ENCODE measurements around the gene MYL1.

MYL1 gene

DNA sequence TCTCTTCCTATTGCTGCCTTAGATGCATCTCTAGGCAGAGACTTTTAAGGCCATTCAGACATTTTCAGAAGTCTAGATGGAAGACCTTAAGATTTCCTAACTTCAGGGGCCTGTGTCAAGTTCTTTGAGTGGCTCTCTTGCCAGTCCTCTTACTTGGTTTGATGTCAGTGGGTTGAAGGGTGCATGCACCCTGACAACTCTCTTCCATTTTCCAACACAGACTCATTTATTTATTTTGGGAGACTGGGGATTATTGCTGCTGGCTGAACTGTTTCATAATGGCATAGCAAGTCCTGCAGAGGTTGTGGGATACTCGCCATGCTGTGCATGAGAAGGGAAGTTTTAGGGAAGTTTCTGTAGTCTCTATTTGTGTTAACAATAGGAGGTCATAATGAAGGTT lies 50.7 kb downstream of the MYL1 start:
- DNase-seq (ENCODE audit: low spot score), result no peak

DNA sequence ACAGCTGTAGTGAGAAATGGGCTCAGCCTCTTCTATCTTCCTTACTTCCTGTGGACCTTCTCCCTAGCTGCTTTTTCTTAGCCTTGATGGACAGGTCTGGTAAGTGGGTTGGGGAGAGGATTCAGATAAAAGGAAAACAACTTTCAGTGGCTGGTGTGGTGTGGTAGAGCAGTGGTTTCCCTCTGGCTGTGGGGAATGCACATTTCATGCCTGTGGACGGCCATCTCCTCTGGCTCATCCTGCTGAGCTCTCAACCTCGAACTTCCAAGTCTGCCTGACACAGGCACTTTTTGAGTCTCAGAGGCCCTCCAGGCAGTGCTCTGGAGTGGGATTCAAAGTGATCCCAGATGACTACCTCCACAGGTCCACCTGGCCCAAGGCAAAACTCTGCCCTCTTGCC lies 51.1 kb downstream of the MYL1 start:
- no peak for DNase-seq (ENCODE audit: low spot score)

DNA sequence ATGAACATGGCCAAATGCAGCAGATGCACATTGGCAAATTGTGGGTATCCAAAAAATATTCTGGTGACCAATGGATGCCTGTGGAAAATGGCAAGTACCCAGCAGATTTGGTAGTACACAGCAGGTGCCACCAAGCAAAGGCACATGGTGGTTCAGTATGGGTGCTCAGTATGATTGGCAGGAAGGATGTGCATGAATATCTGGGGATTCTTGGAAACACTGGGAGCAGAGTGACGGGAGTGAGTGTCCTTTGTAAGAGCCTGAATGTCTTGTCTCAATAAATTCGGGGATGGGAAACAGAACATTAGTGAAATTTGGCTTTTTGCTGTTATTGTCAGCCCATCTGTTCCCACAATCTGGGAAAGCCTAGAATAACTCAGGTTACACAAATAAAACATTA lies 52.9 kb downstream of the MYL1 start:
- no peak for DNase-seq (ENCODE audit: low spot score)

DNA sequence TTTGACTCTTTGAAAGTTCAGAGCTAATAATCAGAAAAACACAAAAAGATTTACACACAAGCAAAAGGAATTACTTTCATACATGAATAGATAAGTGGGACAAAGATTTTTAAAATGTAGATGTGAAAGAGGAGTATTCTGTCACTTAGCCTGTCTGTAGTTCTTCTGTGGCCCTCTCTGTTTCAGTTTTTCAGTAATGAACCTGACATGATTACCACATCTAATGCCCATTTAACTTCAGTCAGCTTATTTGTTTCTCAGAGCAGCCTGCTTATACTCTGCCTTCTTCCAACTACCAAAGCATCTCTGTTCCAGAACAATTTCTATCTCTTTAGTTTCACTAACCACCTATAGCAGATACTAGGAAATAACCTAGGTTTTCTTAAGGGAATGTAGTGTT lies 55.3 kb downstream of the MYL1 start:
- DNase-seq (ENCODE audit: low spot score), result no peak

DNA sequence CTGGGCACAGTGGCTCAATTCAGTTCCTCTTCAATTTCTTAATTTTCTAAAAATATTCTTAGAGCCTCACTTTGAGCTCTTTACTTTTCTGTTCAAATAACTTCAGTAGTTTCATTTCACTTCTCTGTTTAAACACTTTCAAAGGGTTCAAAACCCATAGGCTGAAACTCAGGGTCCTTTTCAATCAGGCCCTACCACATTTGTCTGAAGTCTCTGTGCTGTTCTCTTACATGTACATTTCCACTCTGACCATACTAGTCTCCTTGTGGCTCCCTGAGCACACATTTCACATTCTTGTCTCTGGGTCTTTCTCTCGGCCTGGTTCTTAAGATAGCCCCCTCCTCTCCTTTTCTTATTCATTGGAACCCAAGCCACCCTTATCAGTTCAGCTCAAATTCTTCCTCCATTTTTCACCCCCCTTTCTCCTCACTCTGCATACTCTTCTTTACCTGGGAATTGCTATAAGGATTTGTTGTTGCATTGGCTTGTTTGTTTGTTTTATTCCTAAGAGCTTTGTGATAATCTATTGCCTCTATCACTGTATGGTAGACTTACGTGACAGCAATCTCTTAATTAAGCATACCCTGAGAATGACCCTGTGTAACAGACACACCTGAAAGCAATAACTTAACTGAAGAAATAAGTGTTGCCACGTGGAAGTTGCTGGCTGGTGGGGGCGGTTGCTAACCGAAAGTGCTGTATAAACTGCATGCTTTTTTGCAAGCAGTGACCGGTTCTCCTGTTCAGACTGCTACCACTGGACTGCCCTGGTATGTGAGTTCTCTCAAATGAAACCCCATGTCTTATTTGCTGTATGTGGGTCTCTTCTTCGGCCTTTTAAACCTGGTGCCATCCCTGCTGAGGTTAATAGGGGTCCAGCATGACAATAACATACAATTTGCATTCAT lies 62.0 kb downstream of the MYL1 start:
- DNase-seq (ENCODE audit: low spot score), result no peak

DNA sequence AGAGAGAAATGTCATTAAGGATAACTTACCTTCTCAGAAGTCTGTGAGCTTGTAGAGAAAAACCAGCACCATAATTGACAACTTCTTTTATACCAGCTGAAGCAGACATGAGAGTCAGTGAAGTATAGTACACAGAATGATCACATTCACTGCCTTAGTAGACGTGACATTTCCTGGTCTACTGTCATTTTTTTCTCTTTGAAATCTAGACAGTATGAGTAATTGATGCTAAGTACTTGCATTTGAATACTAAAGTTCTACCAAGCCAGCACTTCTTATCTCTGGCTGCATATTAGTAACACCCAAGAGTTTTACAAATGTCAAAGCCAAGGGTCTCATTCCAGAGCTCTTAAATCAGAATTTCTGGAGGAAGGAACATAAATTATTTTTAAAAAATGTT lies 64.4 kb downstream of the MYL1 start:
- no peak for DNase-seq (ENCODE audit: low spot score)
